AG10803 (cell line): Measurements from ENCODE around the gene IMP4.

ENCODE experiments used
- DNase-seq: peaks from one replicate; pipeline ENCODE4 v3.0.0; 2010; ENCODE audit warnings: low read depth
- H3K4me3 ChIP-seq: 2 replicates; pipeline ENCODE4 v1.5.1; 2011; ENCODE audit warnings: mild to moderate bottlenecking, low read length, control low read depth
- CTCF ChIP-seq: conservative IDR thresholded peaks from 2 replicates; pipeline ENCODE4 v1.5.1; 2011; ENCODE audit warnings: mild to moderate bottlenecking, low read length, control low read depth, inconsistent platforms

IMP4 gene

GRCh38 chr2:130378206-130378897, 35.7 kb downstream of the IMP4 start:
- no peak for TF ChIP-seq CTCF
- H3K4me3 ChIP-seq: no peak overlapping the region
- DNase-seq: no peak

GRCh38 chr2:130378898-130379214, 36.2 kb downstream of the IMP4 start:
- no peak for DNase-seq
- no peak overlapping the region for H3K4me3 ChIP-seq
- TF ChIP-seq CTCF: no peak

- no peak overlapping the region for H3K4me3 ChIP-seq
- no peak for DNase-seq
- TF ChIP-seq CTCF: no peak
Observed at GRCh38 chr2:130380096-130380934, 37.6 kb downstream of the IMP4 start.

- TF ChIP-seq CTCF: no peak
- no peak for DNase-seq
- H3K4me3 ChIP-seq: no peak overlapping the region
Observed at GRCh38 chr2:130381145-130381544, 38.4 kb downstream of the IMP4 start.

GRCh38 chr2:130381619-130382018, 38.9 kb downstream of the IMP4 start:
- TF ChIP-seq CTCF: no peak
- no peak for DNase-seq
- H3K4me3 ChIP-seq: no peak overlapping the region

- no peak for TF ChIP-seq CTCF
- DNase-seq: no peak
- H3K4me3 ChIP-seq: no peak overlapping the region
Observed at GRCh38 chr2:130382313-130382917, 39.7 kb downstream of the IMP4 start.
